DND-41 (cell line): Measurements from ENCODE around the gene TIE1.

Source experiments
- ATAC-seq: fragments of 200-7000 bp; cut with Tn5 transposase; 3 replicates; pipeline ENCODE4 v1.9.1; 2021; ENCODE audit warnings: low read depth; ENCODE audit not compliant: insufficient read depth
- DNase-seq: peaks from one replicate; pipeline ENCODE4 v3.0.0-alpha.2; 2020
- H2AFZ ChIP-seq: 2 replicates; pipeline ENCODE4 v1.6.0; 2012; ENCODE audit warnings: low read depth, low read length
- H3K27ac ChIP-seq: 2 replicates; pipeline ENCODE4 v1.5.1; 2012; ENCODE audit warnings: low read length, inconsistent platforms
- H3K27me3 ChIP-seq: fragments of 200-600 bp; sonication (generic); 2 replicates; pipeline ENCODE4 v1.6.0; 2012; ENCODE audit warnings: low read length, mild to moderate bottlenecking, inconsistent platforms; ENCODE audit not compliant: insufficient read depth, poor library complexity
- H3K36me3 ChIP-seq: 2 replicates; pipeline ENCODE4 v1.5.1; 2012; ENCODE audit warnings: low read length, inconsistent platforms; ENCODE audit not compliant: insufficient read depth
- H3K4me1 ChIP-seq: 2 replicates; pipeline ENCODE4 v1.5.1; 2012; ENCODE audit warnings: mild to moderate bottlenecking, low read length; ENCODE audit not compliant: insufficient read depth
- H3K4me2 ChIP-seq: 2 replicates; pipeline ENCODE4 v1.6.0; 2012; ENCODE audit warnings: mild to moderate bottlenecking, moderate library complexity, low read length, inconsistent platforms; ENCODE audit not compliant: insufficient read depth
- H3K4me3 ChIP-seq, 2 experiments: fragments of 200-600 bp in 1 of 2; shearing (Covaris generic) in 1 of 2; 2 replicates each; pipeline ENCODE4 v1.5.1; 2012 to 2016; ENCODE audit warnings: inconsistent platforms in 2 of 2, low read length in 2 of 2, mild to moderate bottlenecking in 2 of 2, low read depth in 1 of 2, moderate library complexity in 1 of 2
- H3K79me2 ChIP-seq: 2 replicates; pipeline ENCODE4 v1.6.0; 2012; ENCODE audit warnings: low read length, inconsistent platforms; ENCODE audit not compliant: insufficient read depth
- H3K9ac ChIP-seq: 2 replicates; pipeline ENCODE4 v1.6.0; 2012; ENCODE audit warnings: low read depth, mild to moderate bottlenecking, inconsistent platforms, low read length, moderate library complexity
- H3K9me3 ChIP-seq: 2 replicates; pipeline ENCODE4 v1.5.1; 2012; ENCODE audit warnings: low read length, moderate library complexity, mild to moderate bottlenecking, inconsistent platforms; ENCODE audit not compliant: insufficient read depth, severe bottlenecking
- H4K20me1 ChIP-seq: 2 replicates; pipeline ENCODE4 v1.6.0; 2012; ENCODE audit warnings: low read length; ENCODE audit not compliant: insufficient read depth
- CTCF ChIP-seq: IDR thresholded peaks from 2 replicates; pipeline ENCODE4 v1.5.1; 2012; ENCODE audit warnings: borderline replicate concordance, low read length, moderate library complexity, mild to moderate bottlenecking; ENCODE audit not compliant: poor library complexity, severe bottlenecking; ENCODE audit errors: extremely low read depth
- EZH2 ChIP-seq: IDR thresholded peaks from 3 replicates; pipeline ENCODE4 v1.6.1; 2012; ENCODE audit warnings: borderline replicate concordance, low read depth, mild to moderate bottlenecking, moderate library complexity, low read length, inconsistent platforms; ENCODE audit not compliant: severe bottlenecking

Gene TIE1

DNA sequence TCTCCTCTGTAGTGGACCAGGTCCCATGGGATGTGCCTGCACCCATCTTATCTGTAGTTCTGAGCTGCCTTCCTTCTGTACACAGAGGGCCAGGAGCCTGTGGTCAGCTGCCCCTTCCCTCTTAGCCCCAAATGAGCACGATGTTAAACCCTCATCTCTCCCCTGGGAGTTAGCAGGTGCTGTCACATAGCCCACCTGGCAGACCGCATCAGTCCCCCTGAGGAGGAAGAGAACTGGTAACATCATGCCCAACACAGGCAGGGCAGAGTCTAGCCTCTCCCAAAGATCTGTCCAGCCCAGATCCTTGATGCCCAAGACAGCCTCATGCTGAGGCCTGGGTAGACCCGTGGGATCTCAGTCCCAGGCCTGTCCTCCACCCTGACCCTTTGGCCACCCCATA, 4.7 kb downstream of the TIE1 start:
- no peak for DNase-seq
- no peak for TF ChIP-seq EZH2
- TF ChIP-seq CTCF: no peak
- H3K27me3 ChIP-seq: peaks cover 7% of the 10 kb centered on the region
- H2AFZ ChIP-seq: no peak overlapping the region
- no peaks in the 10 kb centered on the region for H3K9me3 ChIP-seq
- H3K4me3 ChIP-seq: no peak overlapping the region
- H3K9ac ChIP-seq: no peak overlapping the region
- H3K27ac ChIP-seq: no peak overlapping the region
- no peaks in the 10 kb centered on the region for H3K79me2 ChIP-seq
- H3K4me2 ChIP-seq: no peak overlapping the region
- H4K20me1 ChIP-seq: no peaks in the 10 kb centered on the region
- no peaks in the 10 kb centered on the region for H3K36me3 ChIP-seq
- no peak for ATAC-seq
- H3K4me1 ChIP-seq: no peaks in the 10 kb centered on the region

- no peak overlapping the region for H3K27ac ChIP-seq
- H3K4me2 ChIP-seq: no peak overlapping the region
- DNase-seq (no peak), ATAC-seq (no peak)
- no peaks in the 10 kb centered on the region for H3K79me2 ChIP-seq
- H3K36me3 ChIP-seq: no peaks in the 10 kb centered on the region
- H3K4me1 ChIP-seq: no peaks in the 10 kb centered on the region
- no peaks in the 10 kb centered on the region for H3K9me3 ChIP-seq
- peaks cover 7% of the 10 kb centered on the region for H3K27me3 ChIP-seq
- H4K20me1 ChIP-seq: no peaks in the 10 kb centered on the region
- H3K9ac ChIP-seq: no peak overlapping the region
- H2AFZ ChIP-seq: no peak overlapping the region
- no peak overlapping the region for H3K4me3 ChIP-seq
- no peak for TF ChIP-seq CTCF
- TF ChIP-seq EZH2: no peak
These were observed 5.3 kb downstream of the TIE1 start for GRCh38 chr1:43305926-43306687.

DNA sequence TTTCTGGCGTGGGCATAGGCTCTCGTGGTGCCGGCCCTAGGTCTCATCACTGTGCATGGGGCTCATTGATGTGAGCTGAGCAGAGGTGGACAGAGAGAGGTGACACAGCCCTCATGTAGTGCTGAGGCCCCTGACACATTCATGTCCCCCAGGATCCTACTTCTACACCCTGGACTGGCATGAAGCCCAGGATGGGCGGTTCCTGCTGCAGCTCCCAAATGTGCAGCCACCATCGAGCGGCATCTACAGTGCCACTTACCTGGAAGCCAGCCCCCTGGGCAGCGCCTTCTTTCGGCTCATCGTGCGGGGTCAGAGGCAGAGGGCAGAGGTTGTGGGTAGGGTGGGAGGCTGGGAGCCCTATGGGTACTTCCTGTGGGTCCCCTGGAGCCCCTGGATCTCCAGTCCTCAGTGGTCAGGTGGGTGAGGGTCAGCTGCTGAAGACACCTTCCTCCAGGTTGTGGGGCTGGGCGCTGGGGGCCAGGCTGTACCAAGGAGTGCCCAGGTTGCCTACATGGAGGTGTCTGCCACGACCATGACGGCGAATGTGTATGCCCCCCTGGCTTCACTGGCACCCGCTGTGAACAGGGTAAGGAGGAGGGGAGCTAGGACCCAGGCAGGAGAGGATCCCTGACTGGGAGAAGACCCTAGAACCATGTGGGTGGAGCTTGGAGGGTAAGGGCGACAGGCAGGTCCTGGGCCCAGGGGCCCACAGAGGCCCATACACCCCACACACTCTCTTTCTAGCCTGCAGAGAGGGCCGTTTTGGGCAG, 6.1 kb downstream of the TIE1 start:
- Histone ChIP-seq H3K9ac (no peak overlapping the region), H4K20me1 (no peaks in the 10 kb centered on the region)

More for the DNA sequence above, 6.1 kb downstream of the TIE1 start:
- ATAC-seq (no peak), DNase-seq (no peak)
- no peaks in the 10 kb centered on the region for H3K9me3 ChIP-seq
- H2AFZ ChIP-seq: no peak overlapping the region
- H3K27me3 ChIP-seq: peaks cover 7% of the 10 kb centered on the region
- no peaks in the 10 kb centered on the region for H3K79me2 ChIP-seq
- no peak overlapping the region for H3K4me3 ChIP-seq
- H3K36me3 ChIP-seq: no peaks in the 10 kb centered on the region
- TF ChIP-seq EZH2 (no peak), CTCF (no peak)
- no peaks in the 10 kb centered on the region for H3K4me1 ChIP-seq
- H3K27ac ChIP-seq: no peak overlapping the region
- no peak overlapping the region for H3K4me2 ChIP-seq
